ENCODE data around the gene ARRDC5. TPM values are rescaled to one million over a fixed set of nuclear protein-coding genes. Genes with fewer than 3 reads are reported as not detected.

Gene ARRDC5
- total RNA-seq, 1 experiment from 2014 or later, result not detected

- no peaks in the 10 kb centered on the region; the same call in 1 of the 2 replicates for H3K79me2 ChIP-seq (ENCODE audit: insufficient read depth, low read length)
- no peaks in the 10 kb centered on the region for H3K27me3 Mint-ChIP-seq (ENCODE audit: low read depth)
- H3K36me3 Mint-ChIP-seq (ENCODE audit: insufficient read depth in 1 of 3, low read depth in 3 of 3), result peaks cover 29 to 89% (median 74%) of the 10 kb centered on the region in 3 experiments
Observed at GRCh38 chr19:4933528-4933927, 30.8 kb upstream of the ARRDC5 start.

More at GRCh38 chr19:4933528-4933927, 30.8 kb upstream of the ARRDC5 start:
- no peaks in the 10 kb centered on the region for H4K20me1 ChIP-seq (ENCODE audit: control insufficient read depth, insufficient read depth, insufficient read length)
- H4K91ac ChIP-seq (ENCODE audit: insufficient read length, low read depth, low read length), result no peak overlapping the region
- no peak overlapping the region for H2BK15ac ChIP-seq (ENCODE audit: low read depth, low read length)
- no peak overlapping the region for H2BK12ac ChIP-seq (ENCODE audit: insufficient read length, low read depth, low read length)
- no peak overlapping the region for H4K5ac ChIP-seq (ENCODE audit: insufficient read length, low read depth, low read length)
- H3K23ac ChIP-seq (ENCODE audit: insufficient read length, low read depth, low read length), result no peak overlapping the region
- H2BK20ac ChIP-seq (ENCODE audit: low read depth, low read length, poor library complexity, severe bottlenecking), result no peak overlapping the region
- peaks cover 3% of the 10 kb centered on the region for H3K23me2 ChIP-seq (ENCODE audit: insufficient read length, low read depth, low read length, poor library complexity, severe bottlenecking)
- H3T11ph ChIP-seq (ENCODE audit: low read length), result no peak overlapping the region
- H3K79me1 ChIP-seq (ENCODE audit: insufficient read depth, low read depth, low read length, poor library complexity, severe bottlenecking), result no peaks in the 10 kb centered on the region
- H3K27me3 ChIP-seq (ENCODE audit: insufficient read depth, low read length), result no peaks in the 10 kb centered on the region
- no peaks in the 10 kb centered on the region for H3K4me1 ChIP-seq (ENCODE audit: insufficient read depth, low read length)
- H3K4ac ChIP-seq (ENCODE audit: low read depth, low read length), result no peak overlapping the region
- no peak overlapping the region for H3K18ac ChIP-seq (ENCODE audit: insufficient read length, low read depth, low read length)
- no peak overlapping the region for H2BK120ac ChIP-seq (ENCODE audit: low read depth, low read length, poor library complexity, severe bottlenecking)
- H2AK5ac ChIP-seq (ENCODE audit: insufficient read length, low read length), result no peak overlapping the region
- H3K4me1 Mint-ChIP-seq, result no peaks in the 10 kb centered on the region
- no CpG with 5 or more reads among the region's 7 CpGs for WGBS (ENCODE audit: extremely low coverage, insufficient read length, low lambda C conversion rate)
- H2AFZ ChIP-seq (ENCODE audit: low read length), result no peak overlapping the region
- no peak overlapping the region for H2BK5ac ChIP-seq (ENCODE audit: insufficient read length, low read length)
- H3K27ac Mint-ChIP-seq, result peak overlapping the region in 2 of 3 experiments; percentile 44 to 59; a peak in 1 of 7 replicates
- no peaks in the 10 kb centered on the region for H3K9me3 ChIP-seq (ENCODE audit: control insufficient read depth, low read depth, low read length)
- no peak overlapping the region for H3K9ac ChIP-seq (ENCODE audit: extremely low read depth, insufficient read length, low read length)
- H3K4me2 ChIP-seq (ENCODE audit: insufficient read depth, insufficient read length, low read length), result no peak overlapping the region
- H4K8ac ChIP-seq (replicated peaks; ENCODE audit: insufficient read length, low read depth, low read length), result no peak overlapping the region
- H3K9me3 Mint-ChIP-seq, result no peaks in the 10 kb centered on the region
- no peak overlapping the region for H3K4me3 Mint-ChIP-seq
- no peak overlapping the region for H3K56ac ChIP-seq (ENCODE audit: insufficient read length, low read depth, low read length)
- DNase-seq, result no peak
- no peak overlapping the region for H3K14ac ChIP-seq (ENCODE audit: insufficient read depth, low read length)
- H3K27ac ChIP-seq (ENCODE audit: insufficient read length, low read depth, low read length), result no peak overlapping the region
- TF ChIP-seq CTCF (conservative IDR thresholded peaks at IDR 0.05), result no peak

Data from H9 (cell line).